Activated T-cell treated with anti-CD3 and anti-CD28 coated beads, Interleukin-2, amount 50 U/mL, for 48 hours (primary cell): ENCODE results near the gene OR5AN1.
"Not testable (repeated sequence)": the region's sequence is repeated elsewhere in the genome, so short reads cannot be mapped to it uniquely, and the experiment has no call there.

Experiments used
- DNase-seq, 2 experiments: peaks; one replicate each; pipeline ENCODE4 v3.0.0-alpha.2; 2020

OR5AN1 gene

DNA sequence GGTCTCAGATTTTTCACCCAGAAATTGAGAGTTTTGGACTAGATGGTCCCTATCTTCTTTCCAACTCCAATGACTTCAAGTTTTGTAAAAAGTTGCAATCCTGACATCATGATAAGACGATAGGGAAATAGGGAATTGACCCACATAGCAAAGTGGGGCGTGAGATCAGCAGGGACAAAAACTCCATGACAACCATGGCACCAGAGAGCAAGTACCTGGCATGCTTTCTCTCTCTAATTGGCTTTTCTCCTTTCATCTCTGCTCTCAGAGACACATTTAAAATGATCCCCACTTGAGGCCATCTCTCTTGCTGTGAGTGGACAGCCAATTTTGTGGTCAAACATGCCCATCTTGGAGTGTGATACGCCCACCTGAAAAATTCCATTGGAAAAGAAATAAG, at the start of gene OR5AN1:
OR5AN1 (plus strand) TSS at position 301 of the 400 bp plus-strand sequence. CDS start 5,564 bp downstream, outside the sequence.
- DNase-seq, result no peak

DNA sequence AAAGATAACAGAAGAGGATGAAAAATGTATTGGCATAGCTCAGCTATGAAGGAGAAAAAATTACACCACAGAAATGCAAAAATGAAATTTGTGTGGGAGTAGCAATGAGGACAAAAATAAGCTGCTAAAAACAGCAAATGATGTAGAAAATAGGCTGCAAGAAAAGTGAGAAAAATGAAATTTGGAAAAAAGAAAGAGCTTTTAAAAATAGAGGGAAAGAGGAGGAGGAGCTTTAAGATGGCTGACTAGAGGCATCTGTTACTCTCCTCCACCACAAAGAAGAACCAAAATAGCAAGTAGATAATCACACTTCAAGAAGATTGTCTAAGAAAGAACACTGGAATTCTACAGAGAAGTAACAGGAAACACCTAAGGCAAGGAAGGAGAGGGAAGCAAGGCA, 23.7 kb upstream of the OR5AN1 start:
- DNase-seq, result no peak

GRCh38 chr11:59336176-59336575, 22.5 kb upstream of the OR5AN1 start:
- DNase-seq, result no peak

GRCh38 chr11:59336931-59337330, 21.8 kb upstream of the OR5AN1 start:
- no peak for DNase-seq

DNA sequence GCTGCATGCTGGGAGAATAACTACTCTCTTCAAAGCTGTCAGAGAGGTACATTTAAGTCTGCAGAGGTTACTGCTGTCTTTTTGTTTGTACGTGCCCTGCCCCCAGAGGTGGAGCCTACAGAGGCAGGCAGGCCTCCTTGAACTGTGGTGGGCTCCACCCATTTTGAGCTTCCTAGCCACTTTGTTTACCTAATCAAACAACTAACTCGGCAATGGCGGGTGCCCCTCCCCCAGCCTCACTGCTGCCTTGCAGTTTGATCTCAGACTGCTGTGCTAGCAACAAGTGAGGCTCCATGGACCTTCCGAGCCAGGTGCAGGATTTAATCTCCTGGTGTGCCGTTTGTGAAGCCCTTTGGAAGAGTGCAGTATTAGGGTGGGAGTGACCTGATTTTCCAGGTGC, 9.0 kb upstream of the OR5AN1 start:
- not testable (repeated sequence) for DNase-seq

DNA sequence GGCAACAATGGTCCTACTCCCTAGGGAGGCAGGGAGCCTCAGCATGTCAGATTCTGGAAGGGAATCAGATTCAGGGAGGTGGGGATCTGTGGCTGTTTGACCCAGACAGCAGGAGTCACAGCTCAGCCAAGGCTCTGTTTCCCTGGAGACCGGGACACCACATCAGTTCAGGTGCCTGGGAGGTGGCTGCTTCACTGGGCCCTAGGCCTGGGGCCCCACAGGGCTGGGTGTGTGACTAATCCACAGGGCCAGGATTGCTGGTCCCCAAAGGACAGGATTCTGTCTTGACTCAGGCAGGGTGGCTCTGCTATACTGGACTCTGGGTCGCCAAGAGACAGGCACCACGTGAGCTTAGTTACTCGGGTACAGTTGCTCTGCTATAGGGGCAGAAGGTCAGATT, 3.5 kb upstream of the OR5AN1 start:
- no peak for DNase-seq

GRCh38 chr11:59356561-59356960, 2.1 kb upstream of the OR5AN1 start:
- DNase-seq, result no peak

- no peak for DNase-seq
Observed at GRCh38 chr11:59358020-59358419, 675 bp upstream of the OR5AN1 start.

GRCh38 chr11:59365232-59366018, 6.7 kb downstream of the OR5AN1 start:
- DNase-seq, result no peak

DNA sequence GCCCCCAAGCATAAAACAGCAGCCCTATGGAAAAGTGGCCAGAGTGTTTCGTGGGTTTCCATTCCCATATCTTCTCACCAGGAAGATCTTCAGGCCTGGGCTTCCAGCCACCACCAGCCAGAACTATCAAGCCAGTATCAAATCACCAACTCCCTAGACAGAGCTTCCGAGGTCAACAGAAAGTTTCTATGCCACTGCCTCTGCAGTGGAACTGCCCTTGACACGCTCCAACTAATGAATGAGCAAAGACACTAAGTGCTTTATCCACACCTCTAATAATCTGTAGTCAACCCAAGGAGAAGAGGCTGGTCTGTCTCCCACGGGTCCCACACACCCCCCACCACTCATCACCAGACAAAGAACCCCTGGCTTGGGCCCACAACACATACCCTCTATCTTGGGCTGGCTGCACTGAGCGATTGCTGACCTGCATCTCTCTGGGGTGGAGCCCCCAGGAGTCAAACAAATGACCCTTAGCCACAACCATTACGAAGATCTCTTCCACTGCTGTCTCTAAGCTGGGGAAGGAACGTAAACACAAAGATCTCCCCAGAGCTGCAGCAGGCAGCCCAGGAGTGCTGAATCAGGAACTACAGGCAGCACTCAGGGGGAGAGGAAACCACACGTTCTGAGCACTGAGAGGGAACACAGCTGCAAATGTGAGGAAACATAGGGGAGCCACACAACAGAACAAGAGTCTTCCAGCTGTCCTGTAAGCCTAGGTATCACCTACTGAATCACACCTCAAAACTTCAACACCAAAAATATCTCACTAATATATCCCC, 9.7 kb downstream of the OR5AN1 start:
- DNase-seq, result no peak

GRCh38 chr11:59372324-59372723, 13.6 kb downstream of the OR5AN1 start:
- DNase-seq, result not testable (repeated sequence)

DNA sequence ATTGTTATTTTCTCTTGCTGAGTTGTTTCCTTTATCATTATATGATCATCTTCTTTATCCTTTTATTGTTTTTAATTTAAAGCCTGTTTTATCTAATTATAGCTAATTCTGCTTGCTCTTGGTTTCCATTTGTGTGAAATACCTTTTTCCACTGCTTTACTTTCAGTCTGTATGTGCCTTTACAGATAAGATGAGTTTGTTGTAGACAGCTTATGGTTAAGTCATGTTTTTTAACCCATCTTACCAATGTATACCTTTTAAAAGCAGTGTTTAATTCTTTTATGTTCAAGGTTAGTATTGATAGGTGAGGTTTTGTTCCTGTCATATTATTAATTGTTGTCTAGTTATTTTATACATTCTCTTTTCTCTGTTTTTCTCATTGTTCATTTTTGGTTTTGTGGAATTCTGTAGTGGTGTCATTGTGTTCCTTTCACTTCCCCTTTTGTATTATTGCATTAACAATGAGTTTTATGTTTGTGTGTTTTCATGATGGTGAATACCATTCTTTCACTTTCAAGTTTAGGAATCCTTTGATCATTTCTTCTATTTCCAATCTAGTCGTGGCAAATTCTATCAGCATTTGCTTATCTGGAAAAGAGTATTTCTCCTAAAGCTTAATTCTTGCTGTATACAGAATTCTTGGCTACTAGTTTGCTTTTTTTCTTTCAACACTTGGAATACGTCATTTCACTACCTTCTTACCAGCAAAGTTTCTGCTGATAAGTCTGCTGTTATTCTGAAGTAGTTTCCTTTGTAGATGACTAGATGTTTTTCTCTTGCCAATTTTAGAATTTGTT, 21.8 kb downstream of the OR5AN1 start:
- no peak for DNase-seq

DNA sequence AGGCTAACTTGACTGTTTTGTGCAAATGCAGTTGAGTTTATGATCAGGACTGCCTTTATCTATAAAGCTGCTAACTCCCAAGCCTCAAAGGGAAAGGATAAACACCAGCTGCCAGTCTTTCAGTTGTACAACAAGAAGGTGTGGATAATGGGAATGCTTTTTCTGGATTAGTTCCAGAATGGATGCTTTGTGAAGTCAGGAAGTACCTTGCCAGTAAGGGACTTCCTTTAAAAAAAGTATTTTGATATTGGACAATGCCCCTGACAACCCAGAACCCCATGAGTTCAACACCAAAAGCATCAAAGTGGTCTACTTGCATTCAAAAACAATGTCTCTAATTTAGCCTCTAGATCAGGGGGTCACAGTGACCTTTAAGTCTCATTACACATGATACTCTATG, 35.5 kb downstream of the OR5AN1 start:
- no peak for DNase-seq

DNA sequence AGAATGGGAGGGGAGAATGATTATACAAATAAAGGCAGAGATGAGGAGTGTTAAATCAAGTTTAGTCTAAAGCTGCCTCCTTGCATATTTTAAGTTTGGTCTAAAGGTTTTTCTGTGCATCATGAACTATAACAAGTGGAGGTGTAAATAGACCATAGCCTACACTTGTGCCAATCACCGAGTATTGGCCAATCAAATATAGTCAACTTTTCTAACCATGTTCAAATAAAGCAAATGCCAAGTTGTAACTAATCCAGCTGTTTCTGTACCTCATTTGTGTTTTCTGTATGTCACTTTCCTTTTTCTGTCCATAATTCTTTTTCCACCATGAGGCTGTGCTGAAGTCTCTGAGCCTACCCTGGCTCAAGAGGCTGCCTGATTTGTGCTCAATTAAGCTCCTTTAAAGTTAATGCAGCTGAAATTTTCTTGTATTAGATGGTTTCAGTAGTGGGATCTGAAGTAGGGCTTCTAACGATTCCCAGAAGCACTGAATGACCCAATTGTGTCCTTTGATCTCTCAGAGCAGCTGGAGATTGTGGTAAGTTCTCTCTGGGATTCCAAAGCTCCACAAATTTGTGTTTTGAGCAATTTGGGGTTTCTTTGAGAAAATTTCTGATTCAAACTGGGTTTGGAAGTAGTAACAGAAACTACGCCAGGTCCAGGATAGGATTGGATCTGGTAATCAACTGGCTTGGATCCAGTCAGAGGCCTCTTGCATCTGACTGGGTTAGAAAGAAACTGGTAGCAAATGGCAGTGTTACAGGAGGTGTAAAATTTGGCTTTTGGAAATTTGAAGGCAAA, 42.0 kb downstream of the OR5AN1 start:
- no peak for DNase-seq

DNA sequence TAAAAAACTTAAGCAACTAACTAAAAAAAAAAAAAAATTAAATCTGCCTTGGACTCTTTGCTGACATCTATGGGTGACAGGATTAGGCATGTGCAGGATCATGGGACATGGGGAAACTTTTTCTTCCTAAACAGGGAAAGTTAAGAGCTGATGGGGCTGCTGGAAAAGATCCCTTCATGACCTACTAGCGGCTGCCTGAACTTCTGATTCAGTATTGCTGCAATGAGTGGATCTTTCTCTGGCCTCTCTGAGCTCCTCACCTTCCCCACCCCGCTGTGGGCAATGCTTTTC, 42.5 kb downstream of the OR5AN1 start:
- no peak for DNase-seq

GRCh38 chr11:59403546-59403945, 44.9 kb downstream of the OR5AN1 start:
- no peak for DNase-seq

GRCh38 chr11:59413646-59414045, 55.0 kb downstream of the OR5AN1 start:
- DNase-seq, result no peak

DNA sequence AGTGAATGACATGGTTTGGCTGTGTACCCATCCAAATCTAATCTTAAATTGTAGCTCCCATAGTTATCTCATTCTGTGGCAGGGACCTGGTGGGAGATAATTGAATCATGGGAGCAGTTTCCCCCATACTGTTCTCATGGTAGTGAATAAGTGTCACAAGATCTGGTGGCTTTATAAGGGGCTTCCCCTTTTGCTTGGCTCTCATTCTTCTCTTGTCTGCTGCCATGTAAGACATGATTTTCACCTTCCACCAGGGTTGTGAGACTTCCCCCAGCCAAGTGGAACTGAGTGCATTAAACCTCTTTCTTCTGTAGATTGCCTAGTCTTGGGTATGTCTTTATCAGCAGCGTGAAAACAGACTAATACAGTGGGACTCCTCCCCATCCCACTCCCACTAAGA, 56.4 kb downstream of the OR5AN1 start:
- no peak for DNase-seq

GRCh38 chr11:59416613-59417012, 57.9 kb downstream of the OR5AN1 start:
- no peak for DNase-seq

DNA sequence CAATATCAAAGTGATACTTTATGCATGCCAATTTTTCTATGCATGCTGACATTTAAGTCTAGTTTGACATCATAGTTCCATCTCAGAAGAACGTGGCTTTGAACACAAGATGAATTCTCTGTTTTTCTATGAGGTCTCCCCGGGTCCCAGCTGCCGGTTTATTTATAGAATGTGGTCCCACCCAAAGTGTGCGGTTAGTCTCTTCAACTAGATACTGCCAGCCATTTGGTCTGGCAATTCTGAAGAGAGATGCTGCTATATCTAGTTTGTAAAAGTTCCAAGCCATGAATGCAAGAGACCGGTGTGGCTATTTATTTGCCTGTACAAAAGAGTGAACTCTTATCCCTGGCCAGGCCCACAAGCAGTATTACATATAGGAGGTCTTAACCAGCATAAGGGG, 58.3 kb downstream of the OR5AN1 start:
- no peak for DNase-seq

DNA sequence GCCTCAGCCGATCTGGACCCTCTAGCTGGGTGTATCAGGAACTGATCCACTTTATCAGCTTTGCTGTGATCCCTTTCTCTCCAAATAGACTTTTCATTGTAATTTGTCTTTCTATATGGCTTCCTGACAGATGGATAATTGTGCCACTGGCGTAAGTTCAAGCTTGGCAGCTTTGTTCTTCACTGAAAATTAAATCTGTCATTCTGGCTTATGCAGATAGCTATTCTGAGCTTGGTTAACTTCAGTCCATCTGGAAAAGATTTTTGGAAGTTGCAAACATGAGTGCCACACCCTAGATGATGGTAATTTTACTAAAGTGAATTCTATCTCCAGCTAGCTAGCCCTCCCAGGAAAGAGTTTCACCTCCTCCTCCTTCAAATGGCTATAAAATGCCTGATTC, 59.5 kb downstream of the OR5AN1 start:
- DNase-seq, result no peak
